H9 (cell line): ENCODE measurements around the gene DOCK11. TPM values are rescaled to one million over a fixed set of nuclear protein-coding genes. Genes with fewer than 3 reads are reported as not detected.

Experiments
- DNase-seq: peaks from one replicate; pipeline ENCODE4 v3.0.0-alpha.2; 2017
- H2AFZ ChIP-seq: one replicate; pipeline ENCODE4 v1.6.1; 2013; ENCODE audit warnings: mild to moderate bottlenecking, low read length, control low read depth, moderate library complexity
- H2AK5ac ChIP-seq: 2 replicates; pipeline ENCODE4 v1.6.1; 2013; ENCODE audit warnings: low read length, control low read depth, mixed read lengths; ENCODE audit not compliant: insufficient read length
- H2BK120ac ChIP-seq: one replicate; pipeline ENCODE4 v1.6.1; 2013; ENCODE audit warnings: low read depth, mild to moderate bottlenecking, low read length, control low read depth, inconsistent platforms; ENCODE audit not compliant: poor library complexity, severe bottlenecking
- H2BK12ac ChIP-seq: 2 replicates; pipeline ENCODE4 v1.6.1; 2013; ENCODE audit warnings: low read length, control low read depth, mixed read lengths, low read depth; ENCODE audit not compliant: insufficient read length
- H2BK15ac ChIP-seq: 2 replicates; pipeline ENCODE4 v1.6.1; 2013; ENCODE audit warnings: low read depth, low read length, control low read depth
- H2BK20ac ChIP-seq: one replicate; pipeline ENCODE4 v1.6.1; 2013; ENCODE audit warnings: low read depth, mild to moderate bottlenecking, low read length, control low read depth, inconsistent platforms; ENCODE audit not compliant: poor library complexity, severe bottlenecking
- H2BK5ac ChIP-seq: 2 replicates; pipeline ENCODE4 v1.6.1; 2013; ENCODE audit warnings: low read length, control low read depth, mixed read lengths; ENCODE audit not compliant: insufficient read length
- H3K14ac ChIP-seq: 2 replicates; pipeline ENCODE4 v1.6.1; 2013; ENCODE audit warnings: low read length, control low read depth; ENCODE audit not compliant: insufficient read depth
- H3K18ac ChIP-seq: 2 replicates; pipeline ENCODE4 v1.6.1; 2013; ENCODE audit warnings: low read depth, mild to moderate bottlenecking, mixed read lengths, low read length, control low read depth; ENCODE audit not compliant: insufficient read length
- H3K23ac ChIP-seq: 2 replicates; pipeline ENCODE4 v1.6.1; 2013; ENCODE audit warnings: low read length, control low read depth, mixed read lengths, low read depth; ENCODE audit not compliant: insufficient read length
- H3K23me2 ChIP-seq: 2 replicates; pipeline ENCODE4 v1.6.1; 2013; ENCODE audit warnings: low read depth, mild to moderate bottlenecking, mixed read lengths, low read length, control low read depth; ENCODE audit not compliant: insufficient read length, poor library complexity, severe bottlenecking
- H3K27ac ChIP-seq: 2 replicates; pipeline ENCODE4 v1.5.1; 2013; ENCODE audit warnings: low read length, control low read depth, mixed read lengths, low read depth; ENCODE audit not compliant: insufficient read length
- H3K27me3 ChIP-seq: 2 replicates; pipeline ENCODE4 v1.6.1; 2013; ENCODE audit warnings: low read length, control low read depth, inconsistent platforms; ENCODE audit not compliant: insufficient read depth
- H3K4ac ChIP-seq: 2 replicates; pipeline ENCODE4 v1.6.1; 2013; ENCODE audit warnings: low read depth, mild to moderate bottlenecking, control low read depth, inconsistent platforms, low read length, moderate library complexity
- H3K4me1 ChIP-seq: 2 replicates; pipeline ENCODE4 v1.6.1; 2013; ENCODE audit warnings: low read length, control low read depth, inconsistent platforms; ENCODE audit not compliant: insufficient read depth
- H3K4me2 ChIP-seq: 2 replicates; pipeline ENCODE4 v1.6.1; 2013; ENCODE audit warnings: low read length, control low read depth, mixed read lengths; ENCODE audit not compliant: insufficient read length, insufficient read depth
- H3K56ac ChIP-seq: 2 replicates; pipeline ENCODE4 v1.6.1; 2013; ENCODE audit warnings: low read depth, mild to moderate bottlenecking, mixed read lengths, low read length, control low read depth; ENCODE audit not compliant: insufficient read length
- H3K79me1 ChIP-seq: 2 replicates; pipeline ENCODE4 v1.6.1; 2013; ENCODE audit warnings: low read depth, mild to moderate bottlenecking, moderate library complexity, low read length, control low read depth, inconsistent platforms; ENCODE audit not compliant: insufficient read depth, poor library complexity, severe bottlenecking
- H3K79me2 ChIP-seq: 2 replicates; pipeline ENCODE4 v1.6.1; 2013; ENCODE audit warnings: low read length, control low read depth, inconsistent platforms; ENCODE audit not compliant: insufficient read depth
- H3K9ac ChIP-seq: 2 replicates; pipeline ENCODE4 v1.6.1; 2013; ENCODE audit warnings: low read length, control low read depth, mixed read lengths; ENCODE audit not compliant: insufficient read length; ENCODE audit errors: extremely low read depth
- H3K9me3 ChIP-seq: one replicate; pipeline ENCODE4 v1.6.1; 2013; ENCODE audit warnings: low read depth, low read length, inconsistent platforms; ENCODE audit not compliant: control insufficient read depth
- H3T11ph ChIP-seq: one replicate; pipeline ENCODE4 v1.6.1; 2013; ENCODE audit warnings: mild to moderate bottlenecking, low read length, control low read depth, inconsistent platforms
- H4K20me1 ChIP-seq: one replicate; pipeline ENCODE4 v1.6.1; 2013; ENCODE audit not compliant: control insufficient read depth, insufficient read length, insufficient read depth
- H4K5ac ChIP-seq: 2 replicates; pipeline ENCODE4 v1.6.1; 2013; ENCODE audit warnings: low read depth, mild to moderate bottlenecking, mixed read lengths, low read length, control low read depth; ENCODE audit not compliant: insufficient read length
- H4K8ac ChIP-seq: replicated peaks from 2 replicates; pipeline ENCODE4 v1.6.1; 2013; ENCODE audit warnings: low read length, control low read depth, mixed read lengths, low read depth; ENCODE audit not compliant: insufficient read length
- H4K91ac ChIP-seq: 2 replicates; pipeline ENCODE4 v1.6.1; 2013; ENCODE audit warnings: low read depth, mild to moderate bottlenecking, moderate library complexity, mixed read lengths, low read length, control low read depth; ENCODE audit not compliant: insufficient read length
- H3K27ac Mint-ChIP-seq, 3 experiments: 2 replicates in 2 of 3; 3 replicates in 1 of 3; pipeline ENCODE4 v1.8.0; 2020 to 2021; ENCODE audit warnings: mixed read lengths in 3 of 3, mild to moderate bottlenecking in 1 of 3, moderate library complexity in 1 of 3
- H3K27me3 Mint-ChIP-seq: 2 replicates; pipeline ENCODE4 v1.8.0; 2021; ENCODE audit warnings: low read depth, mild to moderate bottlenecking, moderate library complexity, mixed read lengths
- H3K36me3 Mint-ChIP-seq, 3 experiments: 2 replicates in 2 of 3; 3 replicates in 1 of 3; pipeline ENCODE4 v1.8.0; 2020 to 2021; ENCODE audit warnings: low read depth in 3 of 3, mixed read lengths in 3 of 3; ENCODE audit not compliant: insufficient read depth in 1 of 3
- H3K4me1 Mint-ChIP-seq, 2 experiments: 2 replicates each; pipeline ENCODE4 v1.8.0; 2020; ENCODE audit warnings: mixed read lengths in 2 of 2
- H3K4me3 Mint-ChIP-seq, 2 experiments: 2 replicates in 1 of 2; 3 replicates in 1 of 2; pipeline ENCODE4 v1.8.0; 2020 to 2021; ENCODE audit warnings: mild to moderate bottlenecking in 2 of 2, mixed read lengths in 2 of 2, moderate library complexity in 1 of 2
- H3K9me3 Mint-ChIP-seq, 2 experiments: 2 replicates in 1 of 2; 3 replicates in 1 of 2; pipeline ENCODE4 v1.8.0; 2020; ENCODE audit warnings: mild to moderate bottlenecking in 2 of 2, mixed read lengths in 2 of 2, moderate library complexity in 1 of 2
- CTCF ChIP-seq: fragments of 200-600 bp; sonication (generic); conservative IDR thresholded peaks from 3 replicates; pipeline ENCODE4 v1.8.0; 2021; ENCODE audit warnings: antibody characterized with exemption, mild to moderate bottlenecking
- WGBS: extraction: QIAGEN DNeasy Blood & Tissue Kit; methylation state at CpG from one replicate; pipeline ENCODE4 v1.1.7; 2013; ENCODE audit warnings: missing lambda C conversion rate, low lambda C conversion rate, mixed read lengths; ENCODE audit not compliant: insufficient read length; ENCODE audit errors: extremely low coverage; 5-methylcytosine and 5-hydroxymethylcytosine counted together
- total RNA-seq: library from RNA; stranded (reverse); gene quantifications from 2 replicates; pipeline ENCODE4 v1.2.1, GENCODE V29; 2021

The DOCK11 gene
- total RNA-seq, 1 experiment from 2014 or later: 6.2 TPM

- Mint-ChIP-seq H3K27ac (peak overlapping the region in 2 of 3 experiments; percentile 69 to 76; a peak in 5 of 7 replicates), H3K27me3 (no peaks in the 10 kb centered on the region), H3K4me1 (peaks cover 17 to 19% of the 10 kb centered on the region in 2 experiments), H3K4me3 (no peak overlapping the region), H3K9me3 (peaks cover 0 to 64% of the 10 kb centered on the region in 2 experiments; a peak in 4 of 5 replicates), H3K36me3 (peaks cover 0 to 10% (median 0%) of the 10 kb centered on the region in 3 experiments; a peak in 2 of 7 replicates)
- Histone ChIP-seq H3K14ac (no peak overlapping the region), H4K5ac (no peak overlapping the region), H3K79me1 (no peaks in the 10 kb centered on the region), H3K4me2 (no peak overlapping the region), H2AFZ (no peak overlapping the region), H4K91ac (no peak overlapping the region), H3K9ac (no peak overlapping the region), H3K27me3 (no peaks in the 10 kb centered on the region), H3K23me2 (no peaks in the 10 kb centered on the region), H3T11ph (no peak overlapping the region), H2AK5ac (no peak overlapping the region), H3K27ac (no peak overlapping the region), H3K4ac (no peak overlapping the region), H2BK120ac (no peak overlapping the region), H3K4me1 (no peaks in the 10 kb centered on the region), H4K8ac (no peak overlapping the region), H2BK12ac (no peak overlapping the region), H2BK5ac (no peak overlapping the region), H2BK15ac (no peak overlapping the region), H3K9me3 (peaks cover 47% of the 10 kb centered on the region), H2BK20ac (no peak overlapping the region), H3K79me2 (no peaks in the 10 kb centered on the region), H4K20me1 (no peaks in the 10 kb centered on the region), H3K56ac (no peak overlapping the region), H3K18ac (no peak overlapping the region), H3K23ac (no peak overlapping the region)
- no CpG with 5 or more reads among the region's 4 CpGs for WGBS
- no peak for TF ChIP-seq CTCF
- no peak for DNase-seq
These were observed 30.5 kb downstream of the DOCK11 start for GRCh38 chrX:118526149-118526548.
